HepG2 (cell line): ENCODE results near the gene MEGF6. TPM values are rescaled to one million over a fixed set of nuclear protein-coding genes. Genes with fewer than 3 reads are reported as not detected.

ENCODE experiments used
- ARID2 ChIP-seq: sonication (generic); formaldehyde crosslinking; IDR thresholded peaks from 2 replicates; pipeline ENCODE4 v1.8.1; 2022; ENCODE audit warnings: mild to moderate bottlenecking, missing genetic modification reagents, borderline replicate concordance
- BRF2 ChIP-seq: sonication (generic); formaldehyde crosslinking; IDR thresholded peaks from 2 replicates; pipeline ENCODE4 v1.8.1; 2022; ENCODE audit warnings: mild to moderate bottlenecking, missing genetic modification reagents
- MXD4 ChIP-seq: IDR thresholded peaks from 2 replicates; pipeline ENCODE4 v1.6.1; 2016; ENCODE audit warnings: mild to moderate bottlenecking, missing biosample characterization, missing genetic modification reagents
- PAXIP1 ChIP-seq: sonication (generic); formaldehyde crosslinking; conservative IDR thresholded peaks from 2 replicates; pipeline ENCODE4 v1.4.0; 2020; ENCODE audit warnings: mild to moderate bottlenecking, missing genetic modification reagents, moderate library complexity
- PBX3 ChIP-seq: sonication (generic); formaldehyde crosslinking; IDR thresholded peaks from 2 replicates; pipeline ENCODE4 v1.8.1; 2023; ENCODE audit warnings: missing genetic modification reagents, inconsistent platforms, borderline replicate concordance
- PREB ChIP-seq: sonication (generic); formaldehyde crosslinking; IDR thresholded peaks from 2 replicates; pipeline ENCODE4 v1.4.0; 2020; ENCODE audit warnings: missing genetic modification reagents
- PRPF4 ChIP-seq: fragments of 200-400 bp; formaldehyde crosslinking; IDR thresholded peaks from 2 replicates; pipeline ENCODE4 v1.6.1; 2016; ENCODE audit warnings: low read length, low read depth; ENCODE audit not compliant: poor library complexity, severe bottlenecking
- RFXAP ChIP-seq: sonication (generic); formaldehyde crosslinking; IDR thresholded peaks from 2 replicates; pipeline ENCODE4 v1.4.0; 2020; ENCODE audit warnings: missing genetic modification reagents, borderline replicate concordance
- THAP7 ChIP-seq: sonication (generic); formaldehyde crosslinking; IDR thresholded peaks from 2 replicates; pipeline ENCODE4 v1.8.1; 2023; ENCODE audit warnings: mild to moderate bottlenecking, missing genetic modification reagents
- ZNF234 ChIP-seq: sonication (generic); formaldehyde crosslinking; conservative IDR thresholded peaks from 2 replicates; pipeline ENCODE4 v1.5.1; 2020; ENCODE audit warnings: mild to moderate bottlenecking, missing genetic modification reagents
- ZNF713 ChIP-seq: sonication (generic); formaldehyde crosslinking; IDR thresholded peaks from 2 replicates; pipeline ENCODE4 v1.4.0; 2020; ENCODE audit warnings: mild to moderate bottlenecking, missing genetic modification reagents
- ZSCAN29 ChIP-seq: sonication (generic); formaldehyde crosslinking; conservative IDR thresholded peaks from 2 replicates; pipeline ENCODE4 v1.4.0; 2020; ENCODE audit warnings: mild to moderate bottlenecking, missing genetic modification reagents
- polyA plus RNA-seq, 8 experiments: library from polyadenylated mRNA; depleted of rRNA in 3 of 8; stranded (reverse) in 7 of 8; unstranded in 1 of 8; fragments of >200 nt; fragmentation: Illumina TruSeq in 4 of 8; extraction: Trizol in 4 of 8; gene quantifications; 2 replicates each; pipeline versions ENCODE4 v1.2.1 to v1.2.3, GENCODE V29; 2011 to 2016; ENCODE audit warnings: low read depth in 4 of 8, missing spikeins in 1 of 8, mixed read lengths in 1 of 8; ENCODE audit not compliant: insufficient read depth in 1 of 8
- total RNA-seq, 5 experiments: library from RNA; depleted of rRNA; stranded (reverse); fragments of >200 nt; fragmentation: Illumina TruSeq; extraction: Trizol; gene quantifications; 2 replicates each; pipeline ENCODE4 v1.2.3, GENCODE V29; 2016; ENCODE audit warnings: low read depth in 1 of 5
- TF ChIP-seq, protein P1 (sequence below): sonication (generic); formaldehyde crosslinking; IDR thresholded peaks from 2 replicates; pipeline ENCODE4 v1.5.0; 2020; ENCODE audit warnings: mild to moderate bottlenecking, missing genetic modification reagents
- TF ChIP-seq, protein P2 (sequence below): sonication (generic); formaldehyde crosslinking; IDR thresholded peaks from 2 replicates; pipeline ENCODE4 v1.4.0; 2020; ENCODE audit warnings: missing genetic modification reagents
- TF ChIP-seq, protein P3 (sequence below): IDR thresholded peaks from 2 replicates; pipeline ENCODE4 v1.6.1; 2018; ENCODE audit warnings: missing genetic modification reagents

Gene MEGF6
- total and polyA plus RNA-seq, 2 of the 13 experiments (the other 11 are each of a cell fraction or from before 2014, with no cell fraction given): 1.9 TPM

- TF ChIP-seq PRPF4: no peak
- no peak for TF ChIP-seq RFXAP
- TF ChIP-seq, protein P1, sequence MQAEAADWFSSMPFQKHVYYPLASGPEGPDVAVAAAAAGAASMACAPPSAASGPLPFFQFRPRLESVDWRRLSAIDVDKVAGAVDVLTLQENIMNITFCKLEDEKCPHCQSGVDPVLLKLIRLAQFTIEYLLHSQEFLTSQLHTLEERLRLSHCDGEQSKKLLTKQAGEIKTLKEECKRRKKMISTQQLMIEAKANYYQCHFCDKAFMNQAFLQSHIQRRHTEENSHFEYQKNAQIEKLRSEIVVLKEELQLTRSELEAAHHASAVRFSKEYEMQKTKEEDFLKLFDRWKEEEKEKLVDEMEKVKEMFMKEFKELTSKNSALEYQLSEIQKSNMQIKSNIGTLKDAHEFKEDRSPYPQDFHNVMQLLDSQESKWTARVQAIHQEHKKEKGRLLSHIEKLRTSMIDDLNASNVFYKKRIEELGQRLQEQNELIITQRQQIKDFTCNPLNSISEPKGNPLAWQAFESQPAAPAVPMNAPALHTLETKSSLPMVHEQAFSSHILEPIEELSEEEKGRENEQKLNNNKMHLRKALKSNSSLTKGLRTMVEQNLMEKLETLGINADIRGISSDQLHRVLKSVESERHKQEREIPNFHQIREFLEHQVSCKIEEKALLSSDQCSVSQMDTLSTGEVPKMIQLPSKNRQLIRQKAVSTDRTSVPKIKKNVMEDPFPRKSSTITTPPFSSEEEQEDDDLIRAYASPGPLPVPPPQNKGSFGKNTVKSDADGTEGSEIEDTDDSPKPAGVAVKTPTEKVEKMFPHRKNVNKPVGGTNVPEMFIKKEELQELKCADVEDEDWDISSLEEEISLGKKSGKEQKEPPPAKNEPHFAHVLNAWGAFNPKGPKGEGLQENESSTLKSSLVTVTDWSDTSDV (CRISPR knock-in tag): no peak
- peak; percentile 63 for TF ChIP-seq PAXIP1 (CRISPR knock-in tag)
- TF ChIP-seq ARID2 (CRISPR knock-in tag): no peak
- TF ChIP-seq ZSCAN29 (CRISPR knock-in tag): 0 out of 2 replicates have a peak, but pooled peaks have one; percentile 54
- TF ChIP-seq PREB: no peak
- TF ChIP-seq PBX3: no peak
- TF ChIP-seq, protein P2, sequence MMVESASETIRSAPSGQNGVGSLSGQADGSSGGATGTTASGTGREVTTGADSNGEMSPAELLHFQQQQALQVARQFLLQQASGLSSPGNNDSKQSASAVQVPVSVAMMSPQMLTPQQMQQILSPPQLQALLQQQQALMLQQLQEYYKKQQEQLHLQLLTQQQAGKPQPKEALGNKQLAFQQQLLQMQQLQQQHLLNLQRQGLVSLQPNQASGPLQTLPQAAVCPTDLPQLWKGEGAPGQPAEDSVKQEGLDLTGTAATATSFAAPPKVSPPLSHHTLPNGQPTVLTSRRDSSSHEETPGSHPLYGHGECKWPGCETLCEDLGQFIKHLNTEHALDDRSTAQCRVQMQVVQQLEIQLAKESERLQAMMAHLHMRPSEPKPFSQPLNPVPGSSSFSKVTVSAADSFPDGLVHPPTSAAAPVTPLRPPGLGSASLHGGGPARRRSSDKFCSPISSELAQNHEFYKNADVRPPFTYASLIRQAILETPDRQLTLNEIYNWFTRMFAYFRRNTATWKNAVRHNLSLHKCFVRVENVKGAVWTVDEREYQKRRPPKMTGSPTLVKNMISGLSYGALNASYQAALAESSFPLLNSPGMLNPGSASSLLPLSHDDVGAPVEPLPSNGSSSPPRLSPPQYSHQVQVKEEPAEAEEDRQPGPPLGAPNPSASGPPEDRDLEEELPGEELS (CRISPR knock-in tag): no peak
- TF ChIP-seq, protein P3, sequence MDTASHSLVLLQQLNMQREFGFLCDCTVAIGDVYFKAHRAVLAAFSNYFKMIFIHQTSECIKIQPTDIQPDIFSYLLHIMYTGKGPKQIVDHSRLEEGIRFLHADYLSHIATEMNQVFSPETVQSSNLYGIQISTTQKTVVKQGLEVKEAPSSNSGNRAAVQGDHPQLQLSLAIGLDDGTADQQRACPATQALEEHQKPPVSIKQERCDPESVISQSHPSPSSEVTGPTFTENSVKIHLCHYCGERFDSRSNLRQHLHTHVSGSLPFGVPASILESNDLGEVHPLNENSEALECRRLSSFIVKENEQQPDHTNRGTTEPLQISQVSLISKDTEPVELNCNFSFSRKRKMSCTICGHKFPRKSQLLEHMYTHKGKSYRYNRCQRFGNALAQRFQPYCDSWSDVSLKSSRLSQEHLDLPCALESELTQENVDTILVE (CRISPR knock-in tag): no peak
- TF ChIP-seq MXD4 (CRISPR knock-in tag): no peak
- TF ChIP-seq ZNF234 (CRISPR knock-in tag): no peak
- TF ChIP-seq BRF2 (CRISPR knock-in tag): no peak
- no peak for TF ChIP-seq ZNF713
- TF ChIP-seq THAP7: no peak
Measured at GRCh38 chr1:3441410-3441847, 169.9 kb downstream of the MEGF6 start (continued).
